Raji (cell line): ENCODE measurements around the gene NOL4L.

Source experiments
- POLR2A ChIP-seq: IDR thresholded peaks from 2 replicates; pipeline ENCODE4 v1.6.1; 2011; ENCODE audit warnings: low read depth, low read length, control low read depth; ENCODE audit not compliant: insufficient read depth

NOL4L gene

GRCh38 chr20:32406701-32407100 is 178.4 kb downstream of the NOL4L start:
- no peak for TF ChIP-seq POLR2A

- TF ChIP-seq POLR2A = no peak
Observed at GRCh38 chr20:32404017-32404416, 181.1 kb downstream of the NOL4L start.

- no peak for TF ChIP-seq POLR2A
Observed at GRCh38 chr20:32400476-32400875, 184.7 kb downstream of the NOL4L start.

- TF ChIP-seq POLR2A = no peak
Observed at GRCh38 chr20:32397567-32398084, 187.5 kb downstream of the NOL4L start.

- TF ChIP-seq POLR2A = no peak
Observed at GRCh38 chr20:32396646-32397160, 188.4 kb downstream of the NOL4L start.

- TF ChIP-seq POLR2A = no peak
Observed at GRCh38 chr20:32395066-32395465, 190.1 kb downstream of the NOL4L start.
